HepG2 (cell line): ENCODE data around the gene GAR1. TPM values are rescaled to one million over a fixed set of nuclear protein-coding genes. Genes with fewer than 3 reads are reported as not detected.

Experiments
- ARNT ChIP-seq: fragments of 450-650 bp; IDR thresholded peaks from 2 replicates; pipeline ENCODE4 v1.6.1; 2017
- BCL3 ChIP-seq: sonication (generic); formaldehyde crosslinking; IDR thresholded peaks from 2 replicates; pipeline ENCODE4 v1.5.1; 2020; ENCODE audit warnings: mild to moderate bottlenecking, missing genetic modification reagents, moderate library complexity
- CREM ChIP-seq, 2 experiments: sonication (generic) in 1 of 2; formaldehyde crosslinking in 1 of 2; IDR thresholded peaks; 2 replicates each; pipeline versions ENCODE4 v1.4.0 to v1.6.1; 2016 to 2020; ENCODE audit warnings: antibody characterized with exemption in 1 of 2, mild to moderate bottlenecking in 1 of 2, missing genetic modification reagents in 1 of 2
- KDM2A ChIP-seq: sonication (generic); formaldehyde crosslinking; IDR thresholded peaks from 2 replicates; pipeline ENCODE4 v1.4.0; 2020; ENCODE audit warnings: low read depth, missing genetic modification reagents, borderline replicate concordance
- MED8 ChIP-seq: sonication (generic); formaldehyde crosslinking; IDR thresholded peaks from 2 replicates; pipeline ENCODE4 v1.8.1; 2023; ENCODE audit warnings: mild to moderate bottlenecking, missing genetic modification reagents; ENCODE audit not compliant: insufficient replicate concordance
- MIXL1 ChIP-seq: IDR thresholded peaks from 2 replicates; pipeline ENCODE4 v1.6.1; 2016
- MNT ChIP-seq: fragments of 450-650 bp; IDR thresholded peaks from 2 replicates; pipeline ENCODE4 v1.6.1; 2016
- NFIC ChIP-seq: IDR thresholded peaks from 2 replicates; pipeline ENCODE4 v1.6.1; 2012; ENCODE audit warnings: mild to moderate bottlenecking, low read length, inconsistent platforms
- POLR2A ChIP-seq, 2 experiments: IDR thresholded peaks; 2 replicates each; pipeline ENCODE4 v1.6.1; 2011; ENCODE audit warnings: low read depth in 2 of 2, low read length in 2 of 2, mild to moderate bottlenecking in 1 of 2, moderate library complexity in 1 of 2; ENCODE audit not compliant: insufficient read depth in 1 of 2
- SATB2 ChIP-seq: sonication (generic); formaldehyde crosslinking; IDR thresholded peaks from 2 replicates; pipeline ENCODE4 v1.5.0; 2020; ENCODE audit warnings: missing genetic modification reagents
- SRY ChIP-seq: sonication (generic); formaldehyde crosslinking; IDR thresholded peaks from 2 replicates; pipeline ENCODE4 v1.8.0; 2022; ENCODE audit warnings: mild to moderate bottlenecking, missing genetic modification reagents
- TFDP2 ChIP-seq: sonication (generic); formaldehyde crosslinking; IDR thresholded peaks from 2 replicates; pipeline ENCODE4 v1.4.0; 2020; ENCODE audit warnings: missing genetic modification reagents
- THAP11 ChIP-seq: IDR thresholded peaks from 2 replicates; pipeline ENCODE4 v1.6.1; 2016; ENCODE audit warnings: missing biosample characterization, missing genetic modification reagents
- ZNF101 ChIP-seq: sonication (generic); formaldehyde crosslinking; IDR thresholded peaks from 2 replicates; pipeline ENCODE4 v1.4.0; 2020; ENCODE audit warnings: mild to moderate bottlenecking, low read depth, missing genetic modification reagents, borderline replicate concordance
- ZNF335 ChIP-seq: sonication (generic); formaldehyde crosslinking; IDR thresholded peaks from 2 replicates; pipeline ENCODE4 v1.4.0; 2020; ENCODE audit warnings: missing genetic modification reagents
- ZNF496 ChIP-seq: sonication (generic); formaldehyde crosslinking; IDR thresholded peaks from 2 replicates; pipeline ENCODE4 v1.8.1; 2023; ENCODE audit warnings: mild to moderate bottlenecking, moderate library complexity, missing genetic modification reagents; ENCODE audit not compliant: insufficient replicate concordance
- ZNF501 ChIP-seq: sonication (generic); formaldehyde crosslinking; IDR thresholded peaks from 2 replicates; pipeline ENCODE4 v1.5.1; 2020; ENCODE audit warnings: mild to moderate bottlenecking, moderate library complexity, missing genetic modification reagents
- ZNF558 ChIP-seq: sonication (generic); formaldehyde crosslinking; IDR thresholded peaks from 2 replicates; pipeline ENCODE4 v1.9.0; 2022; ENCODE audit warnings: mild to moderate bottlenecking, missing genetic modification reagents, borderline replicate concordance
- ZNF562 ChIP-seq: sonication (generic); formaldehyde crosslinking; IDR thresholded peaks from 2 replicates; pipeline ENCODE4 v1.8.0; 2022; ENCODE audit warnings: missing genetic modification reagents, borderline replicate concordance
- ZNF660 ChIP-seq: sonication (generic); formaldehyde crosslinking; IDR thresholded peaks from 2 replicates; pipeline ENCODE4 v1.5.1; 2020; ENCODE audit warnings: mild to moderate bottlenecking, low read depth, missing genetic modification reagents, borderline replicate concordance
- ZNF770 ChIP-seq: sonication (generic); formaldehyde crosslinking; IDR thresholded peaks from 2 replicates; pipeline ENCODE4 v1.5.0; 2020; ENCODE audit warnings: mild to moderate bottlenecking, missing genetic modification reagents
- ZNF891 ChIP-seq: sonication (generic); formaldehyde crosslinking; IDR thresholded peaks from 2 replicates; pipeline ENCODE4 v1.5.0; 2020; ENCODE audit warnings: mild to moderate bottlenecking, missing genetic modification reagents
- ZSCAN12 ChIP-seq: sonication (generic); formaldehyde crosslinking; IDR thresholded peaks from 2 replicates; pipeline ENCODE4 v1.9.0; 2021; ENCODE audit warnings: mild to moderate bottlenecking, missing genetic modification reagents
- ZSCAN21 ChIP-seq: sonication (generic); formaldehyde crosslinking; IDR thresholded peaks from 2 replicates; pipeline ENCODE4 v1.8.0; 2022; ENCODE audit warnings: mild to moderate bottlenecking, missing genetic modification reagents, moderate library complexity, borderline replicate concordance
- polyA plus RNA-seq, 8 experiments: library from polyadenylated mRNA; depleted of rRNA in 3 of 8; stranded (reverse) in 7 of 8; unstranded in 1 of 8; fragments of >200 nt; fragmentation: Illumina TruSeq in 4 of 8; extraction: Trizol in 4 of 8; gene quantifications; 2 replicates each; pipeline versions ENCODE4 v1.2.1 to v1.2.3, GENCODE V29; 2011 to 2016; ENCODE audit warnings: low read depth in 4 of 8, missing spikeins in 1 of 8, mixed read lengths in 1 of 8; ENCODE audit not compliant: insufficient read depth in 1 of 8
- total RNA-seq, 5 experiments: library from RNA; depleted of rRNA; stranded (reverse); fragments of >200 nt; fragmentation: Illumina TruSeq; extraction: Trizol; gene quantifications; 2 replicates each; pipeline ENCODE4 v1.2.3, GENCODE V29; 2016; ENCODE audit warnings: low read depth in 1 of 5

Gene GAR1
- total and polyA plus RNA-seq, 2 of the 13 experiments (the other 11 are each of a cell fraction or from before 2014, with no cell fraction given): 11.3 to 11.4 TPM

GRCh38 chr4:109815151-109816081 is at the start of gene GAR1 (continued):
- TF ChIP-seq ZNF660 (CRISPR knock-in tag) (no peak), MIXL1 (CRISPR knock-in tag) (no peak), ZNF891 (CRISPR knock-in tag) (peak; percentile 46), POLR2A (IDR thresholded peaks at IDR 0.05; ENCODE audit: insufficient read depth in 1 of 2, low read depth in 2 of 2, low read length in 2 of 2) (peak; percentile 43 to 73; a peak in 3 of 4 replicates), ZSCAN21 (CRISPR knock-in tag) (peak; percentile 39; the same call in 1 of the 2 replicates), ZNF770 (CRISPR knock-in tag) (peak; percentile 45; the same call in 1 of the 2 replicates), SATB2 (CRISPR knock-in tag) (no peak), ZNF335 (peak; percentile 59; the same call in 1 of the 2 replicates), SRY (CRISPR knock-in tag) (peak; percentile 69; the same call in 1 of the 2 replicates), MNT (peak; percentile 85), ZNF501 (CRISPR knock-in tag) (peak; percentile 87), MED8 (CRISPR knock-in tag) (peak; percentile 75), NFIC (no peak), ARNT (no peak), THAP11 (CRISPR knock-in tag) (peak; percentile 92), TFDP2 (CRISPR knock-in tag) (peak; percentile 63), BCL3 (peak; percentile 92), ZNF558 (CRISPR knock-in tag) (no peak; the same call in 1 of the 2 replicates), ZNF496 (no peak), CREM (IDR thresholded peaks at IDR 0.05) (peak; percentile 99), CREM (CRISPR knock-in tag; IDR thresholded peaks at IDR 0.05) (peak; percentile 75), ZNF562 (CRISPR knock-in tag) (no peak), KDM2A (CRISPR knock-in tag) (peak; percentile 87), ZNF101 (no peak), ZSCAN12 (CRISPR knock-in tag) (0 out of 2 replicates have a peak, but pooled peaks have one; percentile 2)
